Smooth muscle cell (in vitro differentiated cells): ENCODE measurements around the gene CTIF. TPM values are rescaled to one million over a fixed set of nuclear protein-coding genes. Genes with fewer than 3 reads are reported as not detected.

Experiments
- DNase-seq: peaks from one replicate; lab custom pipeline; 2025; ENCODE audit not compliant: unreplicated experiment; lab: John Stamatoyannopoulos, UW
- H2AFZ ChIP-seq: fragments of 200-600 bp; sonication (generic); 2 replicates; pipeline ENCODE4 v1.6.0; 2016; ENCODE audit warnings: antibody characterized with exemption, low read depth, mild to moderate bottlenecking
- H3F3A ChIP-seq: fragments of 200-600 bp; sonication (generic); 2 replicates; pipeline ENCODE4 v1.6.0; 2017; ENCODE audit warnings: antibody characterized with exemption, low read depth
- H3K27ac ChIP-seq: fragments of 200-600 bp; sonication (generic); 2 replicates; pipeline ENCODE4 v1.5.1; 2016; ENCODE audit warnings: low read depth, mild to moderate bottlenecking
- H3K27me3 ChIP-seq: fragments of 200-600 bp; sonication (generic); 2 replicates; pipeline ENCODE4 v1.6.1; 2016; ENCODE audit warnings: low read depth, mild to moderate bottlenecking
- H3K36me3 ChIP-seq: fragments of 200-600 bp; sonication (generic); 2 replicates; pipeline ENCODE4 v1.5.1; 2016; ENCODE audit warnings: low read depth
- H3K4me1 ChIP-seq: fragments of 200-600 bp; sonication (generic); 2 replicates; pipeline ENCODE4 v1.5.1; 2016; ENCODE audit warnings: low read depth
- H3K4me2 ChIP-seq: fragments of 200-600 bp; sonication (generic); 2 replicates; pipeline ENCODE4 v1.6.0; 2016; ENCODE audit warnings: mild to moderate bottlenecking
- H3K4me3 ChIP-seq: fragments of 200-600 bp; sonication (generic); 2 replicates; pipeline ENCODE4 v1.5.1; 2016; ENCODE audit warnings: mild to moderate bottlenecking
- H3K79me2 ChIP-seq: fragments of 200-600 bp; sonication (generic); 2 replicates; pipeline ENCODE4 v1.6.0; 2016; ENCODE audit warnings: low read depth, mild to moderate bottlenecking
- H3K9ac ChIP-seq: fragments of 200-600 bp; sonication (generic); 2 replicates; pipeline ENCODE4 v1.6.0; 2016; ENCODE audit warnings: low read depth
- H3K9me3 ChIP-seq: fragments of 200-600 bp; sonication (generic); replicated peaks from 2 replicates; pipeline ENCODE4 v1.5.1; 2016; ENCODE audit warnings: low read depth
- H4K20me1 ChIP-seq: fragments of 200-600 bp; sonication (generic); 2 replicates; pipeline ENCODE4 v1.6.0; 2016; ENCODE audit warnings: low read depth
- WGBS: methylation state at CpG from one replicate; pipeline ENCODE4 v1.1.7; 2016; ENCODE audit warnings: low lambda C conversion rate; 5-methylcytosine and 5-hydroxymethylcytosine counted together
- polyA plus RNA-seq: library from polyadenylated mRNA; unstranded; fragments of >200 nt; fragmentation: Nextera tagmentation; extraction: Ambion mirVana; gene quantifications from 2 replicates; pipeline ENCODE4 v1.2.1, GENCODE V29; 2016
- total RNA-seq: library from RNA; depleted of rRNA; stranded (reverse); fragments of >200 nt; gene quantifications from 2 replicates; pipeline ENCODE4 v1.2.3, GENCODE V29; 2014
- TF ChIP-seq, protein P1 (sequence below): fragments of 200-600 bp; sonication (generic); IDR thresholded peaks from 2 replicates; pipeline ENCODE4 v1.5.1; 2017; ENCODE audit warnings: borderline replicate concordance, mild to moderate bottlenecking, antibody characterized with exemption; ENCODE audit not compliant: insufficient read depth, poor library complexity, severe bottlenecking

The CTIF gene
- total and polyA plus RNA-seq, 2 experiments from 2014 or later, result 22.2 to 25.3 TPM

DNA sequence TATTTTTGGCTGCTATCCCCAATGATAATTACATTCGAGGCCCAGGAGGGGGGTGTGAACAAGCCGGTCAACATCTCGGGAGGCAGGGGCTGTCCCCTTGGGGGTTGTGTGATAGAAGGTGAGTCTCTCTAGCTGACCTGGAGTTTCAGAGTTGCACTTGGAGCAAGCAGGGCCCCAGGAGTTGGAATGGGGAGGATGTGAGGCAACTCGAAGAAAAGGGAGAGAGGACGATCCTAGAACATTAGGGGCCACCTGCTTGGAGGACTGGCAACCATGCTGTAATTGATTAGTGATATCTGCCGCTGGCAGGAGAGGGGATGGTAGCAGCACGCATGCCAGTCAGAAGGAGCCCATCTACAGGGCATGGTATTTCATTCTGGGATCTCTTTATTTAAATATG is 122.6 kb downstream of the CTIF start:
- Histone ChIP-seq H3K27ac (peak overlapping the region; percentile 49), H3K4me1 (peaks cover 12% of the 10 kb centered on the region), H3K9me3 (no peaks in the 10 kb centered on the region), H3K36me3 (peaks cover 13% of the 10 kb centered on the region), H3K79me2 (peaks cover 2% of the 10 kb centered on the region), H3K27me3 (no peaks in the 10 kb centered on the region), H3K4me3 (no peak overlapping the region), H2AFZ (no peak overlapping the region), H3F3A (no peaks in the 10 kb centered on the region), H4K20me1 (peaks cover 82% of the 10 kb centered on the region), H3K9ac (no peak overlapping the region), H3K4me2 (no peak overlapping the region)
- no peak for DNase-seq
- WGBS, result 96% methylated on average over 7 of the region's 7 CpGs
- TF ChIP-seq, protein P1, sequence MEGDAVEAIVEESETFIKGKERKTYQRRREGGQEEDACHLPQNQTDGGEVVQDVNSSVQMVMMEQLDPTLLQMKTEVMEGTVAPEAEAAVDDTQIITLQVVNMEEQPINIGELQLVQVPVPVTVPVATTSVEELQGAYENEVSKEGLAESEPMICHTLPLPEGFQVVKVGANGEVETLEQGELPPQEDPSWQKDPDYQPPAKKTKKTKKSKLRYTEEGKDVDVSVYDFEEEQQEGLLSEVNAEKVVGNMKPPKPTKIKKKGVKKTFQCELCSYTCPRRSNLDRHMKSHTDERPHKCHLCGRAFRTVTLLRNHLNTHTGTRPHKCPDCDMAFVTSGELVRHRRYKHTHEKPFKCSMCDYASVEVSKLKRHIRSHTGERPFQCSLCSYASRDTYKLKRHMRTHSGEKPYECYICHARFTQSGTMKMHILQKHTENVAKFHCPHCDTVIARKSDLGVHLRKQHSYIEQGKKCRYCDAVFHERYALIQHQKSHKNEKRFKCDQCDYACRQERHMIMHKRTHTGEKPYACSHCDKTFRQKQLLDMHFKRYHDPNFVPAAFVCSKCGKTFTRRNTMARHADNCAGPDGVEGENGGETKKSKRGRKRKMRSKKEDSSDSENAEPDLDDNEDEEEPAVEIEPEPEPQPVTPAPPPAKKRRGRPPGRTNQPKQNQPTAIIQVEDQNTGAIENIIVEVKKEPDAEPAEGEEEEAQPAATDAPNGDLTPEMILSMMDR, result no peak

GRCh38 chr18:48662011-48662661 is 123.3 kb downstream of the CTIF start:
- Histone ChIP-seq H3K9me3 (no peaks in the 10 kb centered on the region), H3K36me3 (peaks cover 13% of the 10 kb centered on the region), H3K27ac (peak overlapping the region; percentile 49), H3K4me2 (peak overlapping the region; percentile 64), H2AFZ (no peak overlapping the region), H3K9ac (no peak overlapping the region), H4K20me1 (peaks cover 75% of the 10 kb centered on the region), H3K79me2 (peaks cover 2% of the 10 kb centered on the region), H3F3A (no peaks in the 10 kb centered on the region), H3K4me1 (peaks cover 7% of the 10 kb centered on the region), H3K4me3 (no peak overlapping the region), H3K27me3 (no peaks in the 10 kb centered on the region)
- WGBS, result 61% methylated on average over 9 of the region's 9 CpGs
- TF ChIP-seq, protein P1, result no peak
- DNase-seq, result no peak

- H3K27me3 ChIP-seq, result no peaks in the 10 kb centered on the region
- no peaks in the 10 kb centered on the region for H3K9me3 ChIP-seq
- H3K27ac ChIP-seq, result no peak overlapping the region
- no peak overlapping the region for H3K9ac ChIP-seq
- WGBS, result 92% methylated on average over 14 of the region's 14 CpGs
- peaks cover 73% of the 10 kb centered on the region for H4K20me1 ChIP-seq
- H3K4me2 ChIP-seq, result no peak overlapping the region
- peaks cover 13% of the 10 kb centered on the region for H3K36me3 ChIP-seq
- H3K4me3 ChIP-seq, result no peak overlapping the region
- no peaks in the 10 kb centered on the region for H3F3A ChIP-seq
- TF ChIP-seq, protein P1, result no peak
- H2AFZ ChIP-seq, result no peak overlapping the region
- DNase-seq, result no peak
- H3K79me2 ChIP-seq, result peaks cover 2% of the 10 kb centered on the region
- peaks cover 6% of the 10 kb centered on the region for H3K4me1 ChIP-seq
Measured at GRCh38 chr18:48663096-48663930, 124.5 kb downstream of the CTIF start.
